ENCODE results near the gene LMOD2.

DNA sequence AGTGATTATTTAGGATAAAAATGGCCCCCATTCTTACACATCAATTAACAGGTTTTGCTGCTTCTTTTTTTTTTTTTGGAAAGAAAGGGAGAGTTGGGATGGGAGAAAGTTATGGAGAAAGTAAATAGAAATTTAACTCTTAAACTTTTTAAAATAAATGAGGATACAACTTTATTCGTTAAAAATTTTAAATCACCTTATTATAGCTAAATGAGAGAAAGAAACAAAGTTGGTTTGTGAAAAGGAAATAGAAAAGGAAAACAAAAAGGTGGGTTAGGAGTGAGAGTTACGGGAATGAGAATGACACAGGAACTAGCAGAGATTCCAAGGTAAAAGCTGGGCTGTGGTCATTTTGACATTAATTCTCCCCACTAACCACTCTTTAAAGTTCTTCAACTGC lies 34.9 kb downstream of the LMOD2 start:
- TF ChIP-seq, protein P1, sequence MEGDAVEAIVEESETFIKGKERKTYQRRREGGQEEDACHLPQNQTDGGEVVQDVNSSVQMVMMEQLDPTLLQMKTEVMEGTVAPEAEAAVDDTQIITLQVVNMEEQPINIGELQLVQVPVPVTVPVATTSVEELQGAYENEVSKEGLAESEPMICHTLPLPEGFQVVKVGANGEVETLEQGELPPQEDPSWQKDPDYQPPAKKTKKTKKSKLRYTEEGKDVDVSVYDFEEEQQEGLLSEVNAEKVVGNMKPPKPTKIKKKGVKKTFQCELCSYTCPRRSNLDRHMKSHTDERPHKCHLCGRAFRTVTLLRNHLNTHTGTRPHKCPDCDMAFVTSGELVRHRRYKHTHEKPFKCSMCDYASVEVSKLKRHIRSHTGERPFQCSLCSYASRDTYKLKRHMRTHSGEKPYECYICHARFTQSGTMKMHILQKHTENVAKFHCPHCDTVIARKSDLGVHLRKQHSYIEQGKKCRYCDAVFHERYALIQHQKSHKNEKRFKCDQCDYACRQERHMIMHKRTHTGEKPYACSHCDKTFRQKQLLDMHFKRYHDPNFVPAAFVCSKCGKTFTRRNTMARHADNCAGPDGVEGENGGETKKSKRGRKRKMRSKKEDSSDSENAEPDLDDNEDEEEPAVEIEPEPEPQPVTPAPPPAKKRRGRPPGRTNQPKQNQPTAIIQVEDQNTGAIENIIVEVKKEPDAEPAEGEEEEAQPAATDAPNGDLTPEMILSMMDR (IDR thresholded peaks at IDR 0.05): no peak
- TF ChIP-seq POLR2A (IDR thresholded peaks at IDR 0.05): no peak

Measured in adrenal gland (tissue), 5 donors.